Stimulated activated memory B cell treated with anti-CD40 and anti-IgM and Interleukin-4, amounts not matched to agents 10 μg/mL and 1 μg/mL and 100 μg/mL, for 72 hours (primary cell): ENCODE measurements around the gene FKBP1A.
A peak's percentile ranks its signal among the peaks of the same experiment; 100 is the strongest.
"Not testable (repeated sequence)": the region's sequence is repeated elsewhere in the genome, so short reads cannot be mapped to it uniquely, and the experiment has no call there.

Experiments used
- ATAC-seq: fragments of 150-1000 bp; cut with Tn5 transposase; 2 replicates; pipeline ENCODE4 v1.10.0; 2021
- H3K27ac Mint-ChIP-seq: one replicate; pipeline ENCODE4 v1.8.0; 2022; ENCODE audit warnings: mild to moderate bottlenecking, mixed read lengths
- H3K27me3 Mint-ChIP-seq: one replicate; pipeline ENCODE4 v1.8.0; 2022; ENCODE audit warnings: mixed read lengths
- H3K36me3 Mint-ChIP-seq: one replicate; pipeline ENCODE4 v1.8.0; 2022; ENCODE audit warnings: mixed read lengths
- H3K4me1 Mint-ChIP-seq: one replicate; pipeline ENCODE4 v1.8.0; 2022; ENCODE audit warnings: mixed read lengths
- H3K4me3 Mint-ChIP-seq: one replicate; pipeline ENCODE4 v1.8.0; 2022; ENCODE audit warnings: mild to moderate bottlenecking, moderate library complexity, mixed read lengths
- H3K9me3 Mint-ChIP-seq: one replicate; pipeline ENCODE4 v1.8.0; 2022; ENCODE audit warnings: mixed read lengths

Gene FKBP1A

DNA sequence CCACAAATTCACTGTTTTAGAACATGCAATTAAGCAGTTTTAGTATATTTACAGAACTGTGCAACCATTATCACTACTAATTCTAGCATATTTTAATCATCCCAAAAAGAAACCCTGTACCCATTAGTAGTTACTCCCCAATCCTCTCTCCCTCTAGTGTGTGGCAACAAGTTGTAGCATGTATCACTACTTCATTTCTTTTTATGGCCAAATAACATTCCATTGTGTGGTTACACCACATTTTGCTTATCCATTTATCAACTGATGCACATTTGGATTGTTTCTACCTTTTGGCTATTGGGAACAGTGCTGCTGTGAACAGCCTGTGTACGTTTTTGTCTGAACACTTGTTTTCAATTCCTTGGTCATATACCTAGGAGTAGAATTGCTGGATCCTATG is 31.5 kb upstream of the FKBP1A start:
- no peak for ATAC-seq
- Mint-ChIP-seq H3K9me3 (peaks cover 17% of the 10 kb centered on the region), H3K4me1 (no peaks in the 10 kb centered on the region), H3K27ac (no peak overlapping the region), H3K27me3 (no peaks in the 10 kb centered on the region), H3K36me3 (peaks cover 6% of the 10 kb centered on the region), H3K4me3 (no peak overlapping the region)

DNA sequence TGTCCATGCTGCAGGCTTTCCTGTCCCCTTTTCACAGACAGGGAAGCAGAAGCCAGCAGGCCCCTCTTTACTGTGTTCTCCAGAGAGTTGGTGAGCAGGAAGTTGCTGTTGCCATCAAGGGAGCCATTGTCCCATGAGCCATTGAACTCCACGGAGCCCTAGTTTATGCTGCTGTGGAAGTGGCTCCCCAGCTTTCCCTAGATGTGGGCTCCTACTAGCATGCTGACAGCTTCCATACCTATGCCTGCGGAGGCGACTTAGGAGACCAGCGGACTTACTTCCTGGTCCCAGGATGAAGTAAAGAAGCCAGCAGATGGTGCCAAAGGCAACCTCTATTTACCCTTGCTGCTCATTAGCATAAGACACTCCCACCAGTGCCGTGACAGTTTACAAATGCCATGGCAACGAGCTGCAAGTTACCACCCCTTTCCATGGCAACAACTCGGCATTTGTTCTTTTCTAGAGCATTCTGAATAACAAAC is 30.8 kb upstream of the FKBP1A start:
- Mint-ChIP-seq H3K9me3 (peaks cover 21% of the 10 kb centered on the region), H3K27me3 (no peaks in the 10 kb centered on the region), H3K4me1 (no peaks in the 10 kb centered on the region), H3K36me3 (peaks cover 6% of the 10 kb centered on the region), H3K27ac (no peak overlapping the region), H3K4me3 (no peak overlapping the region)
- no peak for ATAC-seq

DNA sequence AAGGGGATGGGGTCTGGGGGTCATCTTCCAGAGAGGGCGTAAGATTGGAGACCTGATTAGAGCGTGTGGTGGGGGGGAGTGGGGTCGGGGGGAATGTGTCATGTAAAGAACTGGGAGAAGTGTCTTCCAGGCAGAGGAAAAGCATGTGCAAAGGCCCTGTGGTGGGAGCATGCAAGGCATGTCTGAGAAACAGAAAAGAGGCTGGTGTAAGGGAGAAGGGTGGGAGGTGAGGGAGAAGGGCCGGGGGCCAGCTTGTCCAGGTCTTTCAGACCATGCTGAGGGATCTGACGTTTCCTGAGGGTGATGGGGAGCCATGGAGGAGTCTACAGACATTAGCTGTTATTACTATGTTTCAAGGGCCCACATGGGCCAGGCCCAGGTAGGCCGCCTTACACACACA is 30.4 kb upstream of the FKBP1A start:
- ATAC-seq, result no peak
- Mint-ChIP-seq H3K36me3 (peaks cover 6% of the 10 kb centered on the region), H3K9me3 (peaks cover 21% of the 10 kb centered on the region), H3K27ac (no peak overlapping the region), H3K4me3 (no peak overlapping the region), H3K4me1 (no peaks in the 10 kb centered on the region), H3K27me3 (no peaks in the 10 kb centered on the region)

DNA sequence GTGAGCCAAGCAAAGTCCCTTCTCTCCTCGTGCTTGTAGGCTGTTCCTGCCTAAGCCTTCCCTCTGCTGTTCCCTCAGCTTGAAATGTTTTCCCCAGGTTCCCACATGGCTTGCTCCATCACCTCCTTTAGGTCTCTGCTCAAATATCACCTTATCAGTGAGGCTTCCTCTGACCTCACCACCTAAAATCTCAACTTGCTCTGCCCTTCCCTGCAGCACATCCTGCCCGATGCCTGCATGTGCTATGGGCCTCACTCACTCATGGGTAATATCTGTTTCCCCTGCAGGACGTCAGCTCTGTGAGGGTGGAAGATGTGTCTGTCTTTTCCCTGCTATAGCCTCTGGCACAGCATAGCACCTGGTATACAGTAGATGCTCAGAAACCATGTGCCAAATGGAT is 29.9 kb upstream of the FKBP1A start:
- ATAC-seq, result no peak
- H3K36me3 Mint-ChIP-seq, result peaks cover 6% of the 10 kb centered on the region
- H3K4me1 Mint-ChIP-seq, result no peaks in the 10 kb centered on the region
- no peak overlapping the region for H3K27ac Mint-ChIP-seq
- H3K9me3 Mint-ChIP-seq, result peaks cover 21% of the 10 kb centered on the region
- no peak overlapping the region for H3K4me3 Mint-ChIP-seq
- H3K27me3 Mint-ChIP-seq, result no peaks in the 10 kb centered on the region

DNA sequence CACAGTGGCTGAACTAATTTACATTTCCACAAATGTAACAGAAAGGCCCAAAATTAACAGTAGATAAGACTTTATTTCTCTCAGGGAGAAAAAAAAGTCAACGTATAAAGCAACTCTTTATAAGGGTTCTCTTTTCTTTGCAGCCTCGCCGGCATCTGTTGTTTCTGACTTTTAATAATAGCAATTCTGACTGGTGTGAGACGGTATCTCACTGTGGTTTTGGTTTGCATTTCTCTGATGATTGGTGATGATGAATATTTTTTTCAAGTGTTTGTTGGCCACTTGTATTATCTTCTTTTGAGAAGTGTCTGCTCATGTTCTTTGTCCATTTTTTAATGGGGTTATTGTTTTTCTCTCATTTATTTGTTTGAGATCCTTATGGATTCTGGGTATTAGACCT is 27.2 kb upstream of the FKBP1A start:
- H3K4me1 Mint-ChIP-seq, result no peaks in the 10 kb centered on the region
- no peak for ATAC-seq
- no peak overlapping the region for H3K27ac Mint-ChIP-seq
- H3K9me3 Mint-ChIP-seq, result peaks cover 21% of the 10 kb centered on the region
- no peak overlapping the region for H3K4me3 Mint-ChIP-seq
- no peaks in the 10 kb centered on the region for H3K27me3 Mint-ChIP-seq
- H3K36me3 Mint-ChIP-seq, result peaks cover 6% of the 10 kb centered on the region

DNA sequence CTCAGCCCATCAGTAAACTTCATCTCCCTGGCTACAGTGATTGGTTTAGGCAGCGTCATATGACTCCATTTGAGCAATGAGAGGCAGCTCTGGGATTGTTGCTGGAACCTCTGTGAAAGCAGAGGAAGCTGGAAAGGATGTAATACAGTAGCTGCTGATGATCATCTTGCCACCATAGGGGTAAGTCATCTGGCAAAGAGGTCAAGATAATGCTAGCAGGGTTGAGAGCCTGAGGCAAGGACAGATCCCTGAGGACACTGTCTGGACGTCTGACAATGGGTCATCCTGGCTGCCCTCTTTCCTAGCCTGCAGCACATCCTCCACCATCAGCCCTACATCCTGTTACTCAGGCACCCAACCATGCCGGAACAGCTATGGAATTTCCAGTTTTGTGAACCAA is 25.5 kb upstream of the FKBP1A start:
- peaks cover 6% of the 10 kb centered on the region for H3K36me3 Mint-ChIP-seq
- H3K9me3 Mint-ChIP-seq, result peaks cover 21% of the 10 kb centered on the region
- no peak overlapping the region for H3K4me3 Mint-ChIP-seq
- H3K27ac Mint-ChIP-seq, result no peak overlapping the region
- no peak for ATAC-seq
- H3K27me3 Mint-ChIP-seq, result no peaks in the 10 kb centered on the region
- no peaks in the 10 kb centered on the region for H3K4me1 Mint-ChIP-seq

DNA sequence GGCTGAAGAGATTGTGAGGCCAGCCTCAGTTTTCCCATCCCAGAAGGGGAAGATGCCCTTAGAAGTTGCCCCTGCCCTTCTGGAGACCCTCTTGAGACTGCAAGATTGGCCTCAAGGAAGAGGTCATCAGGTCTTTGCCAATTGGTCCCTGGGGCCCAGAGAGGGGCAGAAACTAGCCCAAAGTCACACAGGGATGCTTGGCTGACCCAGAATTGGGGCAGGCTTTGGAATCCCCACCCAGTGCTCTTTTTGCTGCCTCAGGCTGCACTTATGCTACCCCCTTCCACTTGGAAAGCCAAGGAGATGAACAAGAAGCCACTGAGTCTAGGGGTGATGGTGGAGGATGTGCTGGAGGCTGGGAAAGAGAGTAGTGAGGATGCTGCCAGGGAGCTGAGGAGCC is 24.9 kb upstream of the FKBP1A start:
- Mint-ChIP-seq H3K4me1 (no peaks in the 10 kb centered on the region), H3K4me3 (no peak overlapping the region)
- no peak for ATAC-seq

DNA sequence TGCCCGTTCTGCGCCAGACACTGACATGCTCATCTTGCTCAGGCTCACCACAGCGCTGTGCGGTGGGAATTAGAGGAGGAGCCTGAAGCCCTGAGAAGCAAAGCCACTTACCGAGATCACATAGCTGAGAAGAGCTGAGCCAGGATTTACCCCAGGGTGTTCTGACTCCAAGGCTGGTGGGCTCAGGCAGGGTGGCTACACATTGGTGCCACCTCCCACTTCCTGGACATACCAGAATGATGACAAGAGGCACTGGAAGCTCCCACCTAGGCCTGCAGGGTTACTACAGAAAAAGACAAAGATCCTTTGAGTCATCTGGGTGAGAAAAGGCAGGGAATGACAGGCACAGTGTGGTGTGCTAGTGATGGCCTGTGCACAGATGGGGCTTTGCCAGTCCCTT is 24.4 kb upstream of the FKBP1A start:
- H3K4me3 Mint-ChIP-seq, result no peak overlapping the region
- no peak for ATAC-seq
- H3K27ac Mint-ChIP-seq, result no peak overlapping the region
- H3K36me3 Mint-ChIP-seq, result no peaks in the 10 kb centered on the region
- peaks cover 15% of the 10 kb centered on the region for H3K9me3 Mint-ChIP-seq
- no peaks in the 10 kb centered on the region for H3K4me1 Mint-ChIP-seq
- no peaks in the 10 kb centered on the region for H3K27me3 Mint-ChIP-seq

More for the DNA sequence above, 24.9 kb upstream of the FKBP1A start:
- peaks cover 2% of the 10 kb centered on the region for H3K36me3 Mint-ChIP-seq
- no peaks in the 10 kb centered on the region for H3K27me3 Mint-ChIP-seq
- peaks cover 17% of the 10 kb centered on the region for H3K9me3 Mint-ChIP-seq
- H3K27ac Mint-ChIP-seq, result no peak overlapping the region

DNA sequence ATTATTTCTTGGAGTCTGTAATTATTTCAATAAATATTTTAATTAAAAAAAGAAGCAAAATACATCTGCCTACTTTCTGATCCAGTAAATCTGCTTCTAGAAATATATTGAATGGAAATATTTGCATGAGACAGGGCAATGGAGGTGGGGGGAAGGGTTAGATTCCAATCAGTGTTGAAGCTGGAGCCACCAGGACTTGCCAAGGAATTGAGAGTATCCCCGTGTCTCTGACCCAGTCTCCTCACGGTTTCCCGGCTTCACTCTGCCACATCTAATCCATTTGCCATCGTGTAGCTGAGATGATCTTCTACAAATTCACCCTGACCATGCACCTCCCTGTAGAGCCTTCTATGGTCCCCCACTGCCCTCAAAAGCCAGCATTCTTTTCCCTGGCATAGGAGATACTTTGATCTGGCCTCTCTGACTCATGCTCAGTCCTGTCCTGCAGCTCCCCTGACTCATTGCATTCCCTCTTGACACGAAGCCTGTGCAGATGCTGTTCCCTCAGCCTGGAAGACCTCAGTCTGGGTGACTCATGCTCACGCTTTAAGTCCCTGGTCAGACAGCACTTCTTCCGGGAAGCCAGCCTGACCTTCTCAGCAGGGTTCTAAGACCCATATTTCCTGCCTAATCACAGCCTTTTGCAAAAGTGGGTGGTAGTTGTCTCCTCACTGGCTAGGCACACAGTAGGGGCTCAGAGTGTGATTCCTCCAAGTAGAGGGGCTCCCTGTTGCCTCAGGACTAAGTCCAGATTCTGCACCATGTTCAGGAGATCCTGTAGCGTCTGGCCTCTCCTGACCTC is 23.0 kb upstream of the FKBP1A start:
- H3K4me1 Mint-ChIP-seq, result no peaks in the 10 kb centered on the region
- ATAC-seq, result no peak
- no peaks in the 10 kb centered on the region for H3K36me3 Mint-ChIP-seq
- H3K4me3 Mint-ChIP-seq, result no peak overlapping the region
- no peak overlapping the region for H3K27ac Mint-ChIP-seq
- no peaks in the 10 kb centered on the region for H3K27me3 Mint-ChIP-seq
- peaks cover 10% of the 10 kb centered on the region for H3K9me3 Mint-ChIP-seq

DNA sequence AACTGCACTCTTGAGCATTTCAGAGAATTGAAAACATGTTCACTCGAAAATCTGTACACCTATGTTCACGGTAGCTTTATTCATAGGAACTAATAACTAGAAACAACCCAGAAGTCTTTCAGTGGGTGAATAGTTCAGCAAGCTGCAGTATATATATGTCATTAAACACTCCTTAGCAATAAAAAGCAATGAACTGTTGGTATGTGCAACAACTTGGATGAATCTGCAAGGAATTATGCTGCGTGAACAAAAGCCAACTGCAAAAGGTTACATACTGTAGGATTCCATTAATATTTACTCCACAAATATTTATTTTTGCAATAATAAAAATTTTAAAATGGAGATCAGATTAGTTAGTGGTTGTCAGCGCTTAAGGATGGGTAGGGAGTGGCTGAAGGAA is 22.1 kb upstream of the FKBP1A start:
- H3K27me3 Mint-ChIP-seq, result no peaks in the 10 kb centered on the region
- ATAC-seq, result no peak
- no peak overlapping the region for H3K27ac Mint-ChIP-seq
- H3K9me3 Mint-ChIP-seq, result peaks cover 6% of the 10 kb centered on the region
- H3K4me3 Mint-ChIP-seq, result no peak overlapping the region
- peaks cover 5% of the 10 kb centered on the region for H3K36me3 Mint-ChIP-seq
- no peaks in the 10 kb centered on the region for H3K4me1 Mint-ChIP-seq

DNA sequence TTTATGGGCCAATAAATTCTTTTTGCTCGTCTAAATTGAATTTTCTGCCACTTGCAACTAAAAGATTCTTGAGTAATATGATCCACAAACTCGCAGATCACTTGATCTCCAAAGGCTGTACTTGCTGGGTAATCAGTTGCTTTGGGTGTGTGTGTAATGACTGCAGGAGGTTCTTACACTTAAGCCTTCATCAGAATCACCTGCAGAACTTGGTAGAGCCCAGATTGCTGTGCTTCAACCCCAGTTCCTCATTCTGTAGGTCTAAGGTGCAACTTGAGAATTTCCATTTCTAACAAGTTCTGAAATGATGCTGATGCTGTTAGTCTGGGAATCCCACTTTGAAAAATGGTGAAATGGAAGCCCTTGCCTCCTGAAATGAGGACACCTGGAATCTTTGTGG is 12.9 kb upstream of the FKBP1A start:
- Mint-ChIP-seq H3K9me3 (no peaks in the 10 kb centered on the region), H3K36me3 (peaks cover 5% of the 10 kb centered on the region), H3K27ac (no peak overlapping the region), H3K4me1 (peaks cover 7% of the 10 kb centered on the region), H3K27me3 (peaks cover 15% of the 10 kb centered on the region), H3K4me3 (no peak overlapping the region)
- no peak for ATAC-seq

DNA sequence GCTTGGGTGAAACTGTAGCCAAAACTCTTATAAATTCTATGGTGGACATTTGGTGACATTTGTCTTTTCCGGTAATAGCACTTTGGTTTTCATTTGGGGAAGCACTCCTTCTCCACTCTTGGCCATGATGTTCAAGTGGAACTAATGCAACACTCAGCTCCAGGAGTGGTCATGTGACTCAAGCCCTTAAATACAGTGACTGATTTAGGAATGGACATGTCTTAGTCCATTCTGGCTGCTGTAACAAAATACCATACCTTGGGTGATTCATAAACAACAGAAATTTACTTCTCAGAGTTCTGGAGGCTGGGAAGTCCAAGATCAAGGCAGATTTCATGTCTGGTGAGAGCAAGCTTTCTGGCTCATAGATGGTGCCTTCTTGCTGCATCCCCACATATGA is 10.8 kb upstream of the FKBP1A start:
- Mint-ChIP-seq H3K27me3 (peaks cover 15% of the 10 kb centered on the region), H3K9me3 (no peaks in the 10 kb centered on the region), H3K36me3 (no peaks in the 10 kb centered on the region), H3K27ac (no peak overlapping the region), H3K4me1 (peaks cover 13% of the 10 kb centered on the region), H3K4me3 (no peak overlapping the region)
- no peak for ATAC-seq

DNA sequence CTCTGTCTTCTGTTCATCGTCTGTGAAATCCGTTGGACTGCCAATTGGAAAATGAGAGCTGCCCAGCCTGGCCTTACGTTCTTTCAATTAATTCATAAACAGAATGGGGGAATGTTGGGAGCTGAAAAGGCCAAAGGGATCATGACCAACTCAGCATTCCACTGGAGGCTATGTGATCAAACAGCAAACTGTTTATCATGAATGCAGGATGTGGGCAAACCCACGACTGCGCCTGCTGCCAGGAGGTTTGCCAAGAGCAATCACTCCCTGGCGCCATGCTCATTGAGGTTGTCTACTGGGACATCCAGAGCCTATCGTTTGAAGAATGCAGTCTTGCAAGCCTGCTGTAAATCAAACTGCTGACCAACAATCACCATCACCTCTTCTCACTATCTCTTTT is 9.3 kb upstream of the FKBP1A start:
- peaks cover 15% of the 10 kb centered on the region for H3K27me3 Mint-ChIP-seq

DNA sequence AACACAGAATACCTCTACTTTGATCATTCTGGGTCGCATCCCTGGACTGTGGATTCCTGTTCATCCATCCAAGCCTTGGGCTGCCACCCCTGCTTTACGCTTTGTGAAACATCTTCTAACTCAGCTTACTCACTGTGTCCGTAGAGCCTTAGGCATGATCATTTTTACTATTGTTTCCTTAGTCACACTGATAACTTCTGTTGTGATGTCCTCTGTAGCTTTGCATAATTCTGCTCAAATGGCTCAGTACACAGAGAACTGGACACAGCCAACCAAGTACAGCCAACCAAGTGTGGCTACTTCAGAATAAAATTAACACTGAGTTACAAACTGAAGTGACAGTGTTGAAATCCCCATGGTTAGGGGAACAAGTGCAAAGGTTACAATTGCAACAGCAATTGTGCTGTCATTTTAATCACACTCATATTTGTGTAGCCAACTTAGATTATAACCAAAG is 8.6 kb upstream of the FKBP1A start:
- peaks cover 21% of the 10 kb centered on the region for H3K4me1 Mint-ChIP-seq
- H3K9me3 Mint-ChIP-seq, result no peaks in the 10 kb centered on the region
- no peaks in the 10 kb centered on the region for H3K36me3 Mint-ChIP-seq
- no peak overlapping the region for H3K27ac Mint-ChIP-seq
- no peak for ATAC-seq
- H3K4me3 Mint-ChIP-seq, result no peak overlapping the region
- peaks cover 15% of the 10 kb centered on the region for H3K27me3 Mint-ChIP-seq

More for the DNA sequence above, 9.3 kb upstream of the FKBP1A start:
- no peak overlapping the region for H3K27ac Mint-ChIP-seq
- no peaks in the 10 kb centered on the region for H3K9me3 Mint-ChIP-seq
- no peaks in the 10 kb centered on the region for H3K36me3 Mint-ChIP-seq
- ATAC-seq, result no peak
- H3K4me3 Mint-ChIP-seq, result no peak overlapping the region
- H3K4me1 Mint-ChIP-seq, result peaks cover 21% of the 10 kb centered on the region

DNA sequence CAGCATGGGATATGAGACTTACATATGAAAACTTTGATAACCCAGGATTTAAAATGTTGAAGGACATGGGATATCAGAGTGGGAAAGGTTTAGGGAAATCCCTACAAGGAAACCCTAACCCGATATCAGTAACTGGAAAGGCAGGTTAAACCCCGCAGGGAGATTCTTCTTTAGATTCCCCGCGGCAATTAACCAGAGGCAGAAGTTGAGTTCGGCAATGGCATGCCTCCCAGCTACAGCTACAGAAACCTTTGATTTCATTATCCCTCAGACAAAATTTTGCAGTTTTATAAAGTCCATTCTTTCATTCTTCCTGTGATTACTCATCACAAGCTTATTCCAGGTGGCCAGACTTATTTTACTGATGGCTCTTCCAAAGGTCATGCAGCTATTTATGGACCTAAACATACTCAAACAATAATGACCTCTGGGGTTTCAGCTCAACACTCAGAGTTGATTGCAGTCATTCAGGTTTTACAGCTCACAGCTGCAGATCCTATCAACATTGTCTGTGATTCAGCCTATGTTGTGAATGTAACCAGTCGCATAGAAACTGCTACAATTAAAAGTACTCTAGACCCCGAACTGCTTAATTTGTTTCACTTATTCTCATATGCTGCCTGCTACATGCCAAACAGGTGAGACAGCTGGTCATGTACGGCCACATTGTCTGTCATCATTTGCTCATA is 7.0 kb upstream of the FKBP1A start:
- H3K9me3 Mint-ChIP-seq, ATAC-seq, H3K36me3 Mint-ChIP-seq, H3K4me3 Mint-ChIP-seq: not testable (repeated sequence)
- peaks cover 29% of the 10 kb centered on the region for H3K4me1 Mint-ChIP-seq
- peak overlapping the region; percentile 54 for H3K27ac Mint-ChIP-seq
- peaks cover 15% of the 10 kb centered on the region for H3K27me3 Mint-ChIP-seq

DNA sequence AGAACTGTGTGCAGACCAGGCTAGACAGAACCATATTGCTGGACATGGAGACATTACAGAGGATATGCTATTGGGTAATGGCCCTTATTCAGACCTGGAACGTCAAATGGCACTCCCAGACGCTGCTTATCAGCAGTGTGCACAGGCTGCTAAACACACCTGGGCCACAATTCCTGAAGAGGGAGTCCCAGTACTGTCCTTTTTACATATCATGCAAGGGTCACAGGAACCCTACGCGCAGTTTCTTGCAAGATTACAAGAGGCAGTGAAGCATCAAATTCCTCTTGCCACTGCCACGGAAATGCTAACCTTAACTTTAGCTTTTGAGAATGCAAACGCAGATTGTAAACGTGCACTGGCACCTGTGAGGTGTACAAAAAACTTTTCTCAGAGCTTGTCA is 5.3 kb upstream of the FKBP1A start:
- Mint-ChIP-seq H3K27ac (peak overlapping the region; percentile 54), H3K4me1 (peaks cover 45% of the 10 kb centered on the region)
- H3K36me3 Mint-ChIP-seq, H3K4me3 Mint-ChIP-seq, H3K9me3 Mint-ChIP-seq, H3K27me3 Mint-ChIP-seq: not testable (repeated sequence)
- ATAC-seq, result peak; percentile 69
